GM19351 (cell line): ENCODE data around the gene COPZ2.
"Not testable (repeated sequence)": the region's sequence is repeated elsewhere in the genome, so short reads cannot be mapped to it uniquely, and the experiment has no call there.

Experiments
- ATAC-seq: cut with Tn5 transposase; IDR thresholded peaks from one replicate; pipeline ENCODE4 v1.9.1; 2021; ENCODE audit warnings: mild to moderate bottlenecking, moderate library complexity; ENCODE audit not compliant: unreplicated experiment

The COPZ2 gene

GRCh38 chr17:48037036-48037837 is at the start of gene COPZ2:
COPZ2 (minus strand) TSS chr17:48037797; CDS start chr17:48037777, 20 bp downstream.
- no peak for ATAC-seq

GRCh38 chr17:48084932-48085331 is 47.3 kb upstream of the COPZ2 start:
- no peak for ATAC-seq

GRCh38 chr17:48081858-48082257 is 44.3 kb upstream of the COPZ2 start:
- no peak for ATAC-seq

- not testable (repeated sequence) for ATAC-seq
Measured at GRCh38 chr17:48077152-48077551, 39.6 kb upstream of the COPZ2 start.

GRCh38 chr17:48074322-48075081 is 36.9 kb upstream of the COPZ2 start:
- ATAC-seq, result no peak

- ATAC-seq, result not testable (repeated sequence)
Measured at GRCh38 chr17:48073566-48074094, 36.0 kb upstream of the COPZ2 start.

GRCh38 chr17:48072811-48073210 is 35.2 kb upstream of the COPZ2 start:
- not testable (repeated sequence) for ATAC-seq

- ATAC-seq, result no peak
Measured at GRCh38 chr17:48071654-48072053, 34.1 kb upstream of the COPZ2 start.

GRCh38 chr17:48070195-48070594 is 32.6 kb upstream of the COPZ2 start:
- ATAC-seq, result no peak

- ATAC-seq, result no peak
Measured at GRCh38 chr17:48068491-48068961, 30.9 kb upstream of the COPZ2 start.

GRCh38 chr17:48067808-48068207 is 30.2 kb upstream of the COPZ2 start:
- not testable (repeated sequence) for ATAC-seq

GRCh38 chr17:48067245-48067644 is 29.6 kb upstream of the COPZ2 start:
- no peak for ATAC-seq

GRCh38 chr17:48066656-48067055 is 29.1 kb upstream of the COPZ2 start:
- ATAC-seq, result no peak

GRCh38 chr17:48066192-48066591 is 28.6 kb upstream of the COPZ2 start:
- ATAC-seq, result no peak

GRCh38 chr17:48064638-48065037 is 27.0 kb upstream of the COPZ2 start:
- no peak for ATAC-seq

- no peak for ATAC-seq
Measured at GRCh38 chr17:48062273-48062672, 24.7 kb upstream of the COPZ2 start.

GRCh38 chr17:48060249-48060648 is 22.7 kb upstream of the COPZ2 start:
- no peak for ATAC-seq

GRCh38 chr17:48059125-48059668 is 21.6 kb upstream of the COPZ2 start:
- ATAC-seq, result no peak

GRCh38 chr17:48058393-48059124 is 21.0 kb upstream of the COPZ2 start:
- no peak for ATAC-seq

- no peak for ATAC-seq
Measured at GRCh38 chr17:48057626-48058025, 20.0 kb upstream of the COPZ2 start.

GRCh38 chr17:48056879-48057278 is 19.3 kb upstream of the COPZ2 start:
- no peak for ATAC-seq
